ENCODE measurements around the gene VIPR1.
"Not testable (repeated sequence)": the region's sequence is repeated elsewhere in the genome, so short reads cannot be mapped to it uniquely, and the experiment has no call there.

The VIPR1 gene

GRCh38 chr3:42535981-42536784 is 33.7 kb downstream of the VIPR1 start:
- peak in 1 of 3 donors; percentile 15 for DNase-seq (ENCODE audit: low read depth in 3 of 3)

DNA sequence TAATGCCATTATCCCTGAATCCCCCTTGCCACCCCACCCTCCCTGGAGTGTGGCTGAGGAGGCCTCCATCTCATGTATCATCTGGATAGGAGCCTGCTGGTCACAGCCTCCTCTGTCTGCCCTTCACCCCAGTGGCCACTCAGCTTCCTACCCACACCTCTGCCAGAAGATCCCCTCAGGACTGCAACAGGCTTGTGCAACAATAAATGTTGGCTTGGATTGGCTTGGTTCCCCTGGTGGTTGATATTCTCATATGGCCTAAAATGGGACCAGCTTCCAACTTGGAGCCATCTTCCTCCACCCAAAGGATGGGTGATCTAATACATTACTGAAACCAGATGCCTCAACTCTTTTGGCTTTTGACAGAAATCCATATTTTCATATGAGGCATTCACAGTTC is 34.9 kb downstream of the VIPR1 start:
- no peak for DNase-seq (ENCODE audit: low read depth in 3 of 3)

GRCh38 chr3:42539871-42540714 is 37.6 kb downstream of the VIPR1 start:
- peak; percentile 30 to 64 (median 54) for DNase-seq (ENCODE audit: low read depth in 3 of 3)

DNA sequence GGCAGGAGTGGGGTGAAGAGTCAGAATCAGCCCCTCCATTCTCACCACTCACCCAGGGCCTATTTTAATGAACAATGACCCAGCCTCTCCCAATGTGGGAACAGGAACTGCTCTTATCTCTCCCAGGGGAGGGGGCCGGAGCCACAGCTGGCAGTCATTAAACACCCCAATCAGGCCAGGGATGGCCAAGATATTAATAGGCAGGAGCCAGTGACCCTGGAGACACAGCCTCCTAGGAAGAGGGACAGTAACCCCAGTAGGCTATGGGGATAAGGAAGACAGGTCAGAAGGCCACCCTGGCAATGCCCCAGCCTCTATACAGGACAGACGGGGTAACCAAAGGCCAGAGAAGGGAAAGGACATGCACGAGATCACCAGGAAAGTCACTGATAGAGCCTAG is 38.6 kb downstream of the VIPR1 start:
- DNase-seq (ENCODE audit: low read depth in 3 of 3) = no peak

DNA sequence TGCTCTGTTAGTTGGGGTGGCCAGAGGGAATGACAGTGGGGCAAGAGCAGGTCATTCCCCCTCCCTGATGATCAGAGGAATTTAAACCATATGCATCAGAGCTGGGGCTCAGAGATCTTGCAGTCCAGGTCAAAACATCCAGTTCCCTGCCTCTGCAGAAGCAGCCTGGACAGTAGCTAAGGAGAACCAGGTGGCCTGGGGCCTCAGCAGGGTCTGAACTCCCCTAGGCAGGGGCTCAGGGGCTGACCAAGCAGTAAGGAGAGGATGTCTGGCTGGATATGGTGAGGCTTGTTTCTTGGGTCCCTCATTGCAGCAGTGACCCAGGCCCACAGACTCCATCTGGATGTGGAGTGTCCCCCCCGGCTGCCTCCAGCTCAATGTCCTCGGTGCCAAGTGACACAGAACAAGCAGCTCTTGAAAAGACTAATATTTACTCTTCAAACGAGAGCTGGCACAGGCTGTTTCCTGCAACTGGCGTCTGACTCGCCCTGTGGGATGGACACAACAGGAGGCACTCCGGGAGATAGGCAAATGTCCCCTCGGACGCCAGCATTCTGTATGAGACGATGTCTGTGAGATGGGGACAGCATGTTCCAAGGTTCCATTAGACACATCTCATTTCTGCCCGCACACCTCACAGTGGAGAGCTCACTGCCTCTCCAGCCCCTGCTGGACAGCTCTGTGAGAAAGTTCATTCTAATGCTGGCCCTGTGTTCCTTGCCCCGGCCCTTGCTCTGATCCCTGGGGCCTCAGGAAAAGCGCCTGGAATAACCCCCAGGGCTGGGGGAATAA is 42.2 kb downstream of the VIPR1 start:
- no peak for DNase-seq (ENCODE audit: low read depth in 3 of 3)

DNA sequence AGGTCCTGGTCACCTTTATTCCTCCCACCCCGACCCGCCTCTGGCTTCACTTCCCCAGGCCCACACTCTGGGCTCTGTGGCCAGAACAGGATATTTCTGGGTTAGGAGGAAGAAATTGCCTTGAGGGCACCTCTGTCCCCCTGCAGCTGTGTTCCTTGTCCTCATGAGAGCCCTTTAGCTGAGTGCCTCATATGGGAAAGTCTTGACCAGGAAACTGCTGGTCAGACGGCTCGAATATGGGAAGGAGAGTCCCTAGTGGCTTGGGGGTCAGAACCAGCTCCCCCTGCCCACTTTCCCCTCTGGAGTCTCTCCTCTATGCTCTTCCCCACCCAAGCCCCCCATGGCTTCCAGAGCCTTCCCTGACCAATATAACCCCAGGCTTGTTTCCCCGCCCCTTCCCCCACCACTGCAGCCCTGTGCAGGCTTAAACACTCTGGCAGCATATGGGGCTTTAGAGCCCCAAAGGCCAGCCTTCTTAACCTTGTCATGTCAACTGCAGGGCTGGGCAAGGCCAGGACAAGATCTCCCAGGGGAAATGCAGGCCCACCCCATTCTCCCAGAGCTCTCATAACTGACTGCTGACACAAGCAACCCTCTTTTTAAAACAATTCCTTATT is 42.9 kb downstream of the VIPR1 start:
- no peak for DNase-seq (ENCODE audit: low read depth in 3 of 3)

DNA sequence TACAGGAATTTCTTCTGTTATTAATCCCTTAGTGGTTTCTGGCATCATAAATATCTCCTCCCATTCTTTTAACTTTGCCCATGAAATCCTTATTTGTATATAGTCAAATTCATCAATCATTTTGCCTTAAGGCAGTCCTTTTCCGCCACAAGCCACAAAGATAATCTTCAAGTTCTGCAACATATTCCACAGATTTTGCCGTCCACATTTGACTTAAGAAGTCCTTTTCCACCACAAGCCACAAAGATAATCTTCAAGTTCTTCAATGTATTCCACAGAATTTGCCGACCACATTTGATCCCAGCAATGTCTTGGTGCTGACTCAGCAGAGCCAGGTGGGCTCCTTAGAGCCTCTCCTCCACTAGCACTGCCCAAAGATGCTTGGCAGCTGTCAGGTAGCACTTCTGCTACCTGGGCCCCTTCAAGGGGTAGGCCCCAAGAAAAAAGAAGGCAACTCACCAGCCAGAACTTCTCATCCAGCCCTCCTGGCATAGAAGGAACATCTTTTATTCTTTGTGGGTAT is 44.3 kb downstream of the VIPR1 start:
- DNase-seq (ENCODE audit: low read depth in 3 of 3) = no peak

- DNase-seq (ENCODE audit: low read depth in 3 of 3) = peak; percentile 15 to 47 (median 36)
Observed at GRCh38 chr3:42547401-42547945, 45.0 kb downstream of the VIPR1 start.

- DNase-seq (ENCODE audit: low read depth in 3 of 3) = no peak
Observed at GRCh38 chr3:42549131-42549530, 46.7 kb downstream of the VIPR1 start.

DNA sequence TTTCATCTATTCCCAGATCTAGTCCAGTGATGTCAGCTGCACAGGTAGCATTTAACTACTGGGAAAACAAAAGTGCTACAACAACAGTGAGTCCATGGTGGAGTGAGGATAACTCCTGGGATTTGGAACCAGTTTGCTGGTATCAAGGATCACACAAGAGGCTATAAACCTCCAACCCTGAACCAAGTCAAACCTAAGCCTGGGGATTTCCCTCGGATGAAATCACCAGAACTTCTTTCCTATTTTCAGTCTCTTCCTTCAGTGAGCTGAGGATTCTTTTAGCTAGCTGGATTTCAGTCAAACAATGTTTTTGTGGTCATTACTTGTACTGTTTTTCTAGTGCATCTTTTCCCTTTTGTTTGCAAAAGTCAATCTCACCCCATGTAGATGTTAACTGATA is 47.8 kb downstream of the VIPR1 start:
- no peak for DNase-seq (ENCODE audit: low read depth in 3 of 3)

DNA sequence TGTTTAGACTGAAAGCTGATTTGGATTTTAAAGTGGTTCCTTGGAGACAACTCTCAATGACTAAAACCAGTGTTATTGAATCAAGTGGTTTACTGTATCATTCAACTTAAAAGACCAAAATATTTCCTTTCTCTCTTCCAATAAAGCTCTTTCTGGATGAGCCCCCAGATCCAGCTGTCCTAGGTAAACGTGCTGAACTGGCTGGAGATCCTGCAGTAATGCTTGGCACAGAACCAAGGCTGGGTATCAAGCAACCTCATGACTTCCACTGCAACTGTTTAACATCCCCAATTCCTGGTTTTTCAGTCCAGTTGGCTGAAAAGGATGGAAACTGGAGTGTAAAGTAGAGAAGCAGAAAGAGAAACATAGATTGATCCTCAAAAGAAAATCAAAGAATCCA is 50.4 kb downstream of the VIPR1 start:
- DNase-seq (ENCODE audit: low read depth in 3 of 3) = no peak

- no peak for DNase-seq (ENCODE audit: low read depth in 3 of 3)
Observed at GRCh38 chr3:42556089-42556632, 53.7 kb downstream of the VIPR1 start.

GRCh38 chr3:42556817-42557216 is 54.4 kb downstream of the VIPR1 start:
- DNase-seq (ENCODE audit: low read depth in 3 of 3) = not testable (repeated sequence)

DNA sequence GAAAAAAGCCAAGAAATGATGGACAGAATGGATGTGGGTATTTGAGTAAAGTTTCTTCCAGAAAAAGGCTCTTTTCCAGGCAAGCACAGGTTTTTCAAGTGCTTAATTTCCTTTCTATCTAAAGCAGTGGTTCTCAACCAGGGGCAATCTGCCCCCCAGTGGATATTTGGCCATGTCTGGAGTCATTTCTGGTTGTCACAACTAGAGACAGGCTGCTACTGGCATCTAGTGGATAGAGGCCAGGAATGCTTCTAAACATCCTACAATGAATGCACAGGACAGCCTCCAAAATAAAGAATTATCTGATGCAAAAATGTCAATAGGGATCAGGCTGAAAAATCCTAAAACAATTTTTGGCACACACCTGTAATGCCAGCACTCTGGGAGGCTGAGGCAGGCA is 55.4 kb downstream of the VIPR1 start:
- no peak for DNase-seq (ENCODE audit: low read depth in 3 of 3)

DNA sequence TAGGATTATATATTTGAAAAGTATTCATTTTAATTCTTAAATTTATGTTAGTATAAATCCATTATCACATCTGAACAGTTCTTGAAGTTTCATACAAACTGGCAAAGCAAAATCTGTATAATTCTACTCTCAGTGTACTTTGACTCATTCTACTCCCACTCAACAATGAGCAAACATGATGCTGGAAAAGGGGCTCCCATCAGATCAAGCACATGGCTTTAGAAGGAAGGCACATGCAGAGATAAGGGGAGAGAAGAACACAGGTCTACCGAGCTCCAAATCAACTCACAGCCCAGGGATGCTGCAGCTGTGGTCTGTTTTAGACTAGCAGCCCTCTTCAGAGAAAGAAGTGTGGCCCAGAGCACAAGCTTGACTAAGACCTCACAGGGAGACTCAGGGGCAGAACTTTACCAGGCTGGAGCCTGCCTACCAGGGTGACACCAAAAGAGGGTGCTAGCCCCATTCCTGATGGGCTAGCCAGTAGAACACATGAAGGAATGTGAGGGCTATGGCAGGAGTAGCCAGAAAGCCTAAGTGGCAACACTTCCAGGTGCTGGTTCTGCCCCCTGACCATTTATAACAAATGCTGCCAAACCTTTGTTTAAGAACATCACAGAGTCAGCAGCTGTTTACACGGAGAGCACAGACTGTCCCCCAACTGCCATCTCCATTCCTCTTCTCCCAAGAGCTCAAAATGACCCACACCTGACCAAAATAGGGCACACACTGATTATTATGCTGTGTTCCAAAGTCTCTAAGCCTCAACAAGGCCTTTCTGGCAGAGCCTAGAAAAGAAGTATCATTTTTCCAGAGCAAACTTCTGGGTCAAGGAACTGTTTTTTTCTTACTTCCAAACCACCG is 59.8 kb downstream of the VIPR1 start:
- no peak for DNase-seq (ENCODE audit: low read depth in 3 of 3)

- no peak for DNase-seq (ENCODE audit: low read depth in 3 of 3)
Observed at GRCh38 chr3:42569593-42570142, 67.2 kb downstream of the VIPR1 start.

- DNase-seq (ENCODE audit: low read depth in 3 of 3) = no peak
Observed at GRCh38 chr3:42572278-42572677, 69.8 kb downstream of the VIPR1 start.

GRCh38 chr3:42575137-42575741 is 72.8 kb downstream of the VIPR1 start:
- no peak for DNase-seq (ENCODE audit: low read depth in 3 of 3)

DNA sequence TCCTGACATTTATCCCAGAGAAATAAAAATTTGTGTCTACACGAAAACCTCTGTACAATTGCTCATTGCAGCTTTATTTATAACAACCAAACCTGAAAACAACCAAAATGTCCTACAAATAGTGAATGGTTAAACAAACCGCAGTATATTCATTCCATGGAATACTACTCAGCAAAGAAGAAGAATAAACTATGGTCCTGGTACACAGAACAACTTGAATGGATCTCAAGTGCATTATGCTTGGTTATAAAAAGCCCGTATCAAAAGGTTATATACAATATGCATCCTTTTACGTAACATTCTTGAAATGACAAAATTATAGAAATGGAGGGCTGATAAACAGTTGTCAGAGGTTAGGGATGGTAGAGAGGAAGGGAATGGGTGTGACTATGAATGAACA is 75.6 kb downstream of the VIPR1 start:
- DNase-seq (ENCODE audit: low read depth in 3 of 3) = no peak

Data from stimulated activated CD4-positive, alpha-beta T cell treated with anti-CD3 and anti-CD28 coated beads, TNF-alpha, amount 100 ng/mL, for 48 hours (primary cell).